OCI-LY3 (cell line): Measurements from ENCODE around the gene CPSF4.

Experiments
- H2AFZ ChIP-seq: fragments of 200-600, 300-600 bp; shearing (Covaris generic); 2 replicates; pipeline ENCODE4 v1.6.0; 2014; ENCODE audit warnings: antibody characterized with exemption, low read depth, low read length
- H3K27ac ChIP-seq: fragments of 200-600, 300-600 bp; sonication (generic); 2 replicates; pipeline ENCODE4 v1.5.1; 2014; ENCODE audit warnings: mild to moderate bottlenecking, low read length, moderate library complexity, mixed read lengths
- H3K27me3 ChIP-seq: fragments of 200-600, 300-600 bp; sonication (generic); 2 replicates; pipeline ENCODE4 v1.6.1; 2014; ENCODE audit warnings: low read depth, low read length, mixed read lengths
- H3K36me3 ChIP-seq: fragments of 200-600, 300-600 bp; sonication (generic); replicated peaks from 2 replicates; pipeline ENCODE3; 2014; ENCODE audit warnings: low read depth, low read length, mixed read lengths
- H3K4me1 ChIP-seq: fragments of 300-600, 200-600 bp; sonication (generic); 2 replicates; pipeline ENCODE4 v1.6.1; 2014; ENCODE audit warnings: low read length, mixed read lengths
- H3K4me2 ChIP-seq: fragments of 200-600, 300-600 bp; sonication (generic); 2 replicates; pipeline ENCODE4 v1.6.1; 2014; ENCODE audit warnings: low read length, mixed read lengths
- H3K4me3 ChIP-seq: fragments of 300-600, 200-600 bp; sonication (generic); 2 replicates; pipeline ENCODE4 v1.5.1; 2014; ENCODE audit warnings: antibody characterized with exemption, mild to moderate bottlenecking, low read length, moderate library complexity
- H3K79me2 ChIP-seq: fragments of 300-600, 200-600 bp; shearing (Covaris generic); 2 replicates; pipeline ENCODE4 v1.6.1; 2014; ENCODE audit warnings: mild to moderate bottlenecking, low read length, mixed read lengths
- H3K9ac ChIP-seq: fragments of 300-600, 200-600 bp; shearing (Covaris generic); 2 replicates; pipeline ENCODE4 v1.6.0; 2014; ENCODE audit warnings: mild to moderate bottlenecking, low read length, moderate library complexity
- H3K9me3 ChIP-seq: fragments of 200-600, 300-600 bp; shearing (Covaris generic); 2 replicates; pipeline ENCODE4 v1.6.1; 2014; ENCODE audit warnings: low read length, mixed read lengths; ENCODE audit not compliant: insufficient read depth
- H4K20me1 ChIP-seq: fragments of 200-600, 300-600 bp; sonication (generic); 2 replicates; pipeline ENCODE4 v1.6.1; 2016; ENCODE audit warnings: low read length, mixed read lengths; ENCODE audit not compliant: insufficient read depth
- EZH2phosphoT487 ChIP-seq: fragments of 200-600 bp; shearing (Covaris generic); IDR thresholded peaks from 2 replicates; pipeline ENCODE4 v1.6.1; 2018; ENCODE audit warnings: antibody characterized with exemption, mixed run types, low read depth
- TF ChIP-seq, protein P1 (sequence below): fragments of 200-600, 300-600 bp; sonication (generic); IDR thresholded peaks from 2 replicates; pipeline ENCODE4 v1.5.1; 2014; ENCODE audit warnings: antibody characterized with exemption, low read length, low read depth

The CPSF4 gene

GRCh38 chr7:99398891-99399445 is 39.8 kb upstream of the CPSF4 start:
- peaks cover 11% of the 10 kb centered on the region for H4K20me1 ChIP-seq
- no peak overlapping the region for H3K27ac ChIP-seq

DNA sequence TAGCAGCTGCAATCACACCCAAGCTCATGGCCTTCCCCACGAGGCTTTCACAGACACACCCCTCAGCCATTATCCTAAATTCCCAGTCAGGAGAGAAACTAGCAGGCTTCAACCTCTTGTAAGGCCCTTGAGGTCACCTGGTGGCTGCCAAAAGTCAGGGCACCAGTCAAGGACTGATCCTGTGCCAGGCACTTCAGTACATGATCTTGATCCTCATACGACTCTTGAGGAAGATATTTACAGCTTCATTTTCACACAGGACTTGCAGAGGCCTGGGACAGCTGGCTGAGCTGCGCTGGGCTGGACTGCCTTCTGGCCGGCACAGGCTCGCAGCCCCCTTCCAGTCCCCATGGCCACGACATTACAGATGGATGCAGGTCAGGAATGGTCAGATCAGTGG is 39.1 kb upstream of the CPSF4 start:
- Histone ChIP-seq H3K9ac (no peak overlapping the region), H3K27me3 (no peaks in the 10 kb centered on the region), H3K27ac (no peak overlapping the region), H3K79me2 (peaks cover 16% of the 10 kb centered on the region), H3K4me3 (no peak overlapping the region), H2AFZ (no peak overlapping the region), H3K9me3 (no peaks in the 10 kb centered on the region), H3K4me2 (no peak overlapping the region), H4K20me1 (peaks cover 11% of the 10 kb centered on the region), H3K4me1 (no peaks in the 10 kb centered on the region), H3K36me3 (peaks cover 69% of the 10 kb centered on the region)
- TF ChIP-seq, protein P1, sequence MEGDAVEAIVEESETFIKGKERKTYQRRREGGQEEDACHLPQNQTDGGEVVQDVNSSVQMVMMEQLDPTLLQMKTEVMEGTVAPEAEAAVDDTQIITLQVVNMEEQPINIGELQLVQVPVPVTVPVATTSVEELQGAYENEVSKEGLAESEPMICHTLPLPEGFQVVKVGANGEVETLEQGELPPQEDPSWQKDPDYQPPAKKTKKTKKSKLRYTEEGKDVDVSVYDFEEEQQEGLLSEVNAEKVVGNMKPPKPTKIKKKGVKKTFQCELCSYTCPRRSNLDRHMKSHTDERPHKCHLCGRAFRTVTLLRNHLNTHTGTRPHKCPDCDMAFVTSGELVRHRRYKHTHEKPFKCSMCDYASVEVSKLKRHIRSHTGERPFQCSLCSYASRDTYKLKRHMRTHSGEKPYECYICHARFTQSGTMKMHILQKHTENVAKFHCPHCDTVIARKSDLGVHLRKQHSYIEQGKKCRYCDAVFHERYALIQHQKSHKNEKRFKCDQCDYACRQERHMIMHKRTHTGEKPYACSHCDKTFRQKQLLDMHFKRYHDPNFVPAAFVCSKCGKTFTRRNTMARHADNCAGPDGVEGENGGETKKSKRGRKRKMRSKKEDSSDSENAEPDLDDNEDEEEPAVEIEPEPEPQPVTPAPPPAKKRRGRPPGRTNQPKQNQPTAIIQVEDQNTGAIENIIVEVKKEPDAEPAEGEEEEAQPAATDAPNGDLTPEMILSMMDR, result no peak
- TF ChIP-seq EZH2phosphoT487, result no peak

More at GRCh38 chr7:99398891-99399445, 39.8 kb upstream of the CPSF4 start:
- H3K4me1 ChIP-seq, result no peaks in the 10 kb centered on the region
- no peak overlapping the region for H3K4me2 ChIP-seq
- no peaks in the 10 kb centered on the region for H3K9me3 ChIP-seq
- peaks cover 67% of the 10 kb centered on the region for H3K36me3 ChIP-seq
- H3K27me3 ChIP-seq, result no peaks in the 10 kb centered on the region
- no peak overlapping the region for H3K4me3 ChIP-seq
- no peak for TF ChIP-seq EZH2phosphoT487
- TF ChIP-seq, protein P1, result no peak
- H3K79me2 ChIP-seq, result peaks cover 10% of the 10 kb centered on the region
- no peak overlapping the region for H2AFZ ChIP-seq
- H3K9ac ChIP-seq, result no peak overlapping the region

- peaks cover 27% of the 10 kb centered on the region for H4K20me1 ChIP-seq
- no peak overlapping the region for H3K9ac ChIP-seq
- H3K36me3 ChIP-seq, result peaks cover 52% of the 10 kb centered on the region
- no peaks in the 10 kb centered on the region for H3K9me3 ChIP-seq
- peaks cover 49% of the 10 kb centered on the region for H3K79me2 ChIP-seq
- no peak overlapping the region for H2AFZ ChIP-seq
- no peak overlapping the region for H3K4me2 ChIP-seq
- TF ChIP-seq, protein P1, result no peak
- no peak for TF ChIP-seq EZH2phosphoT487
- no peaks in the 10 kb centered on the region for H3K27me3 ChIP-seq
- H3K4me3 ChIP-seq, result no peak overlapping the region
- no peak overlapping the region for H3K27ac ChIP-seq
- peaks cover 12% of the 10 kb centered on the region for H3K4me1 ChIP-seq
Observed at GRCh38 chr7:99402854-99403253, 35.9 kb upstream of the CPSF4 start.

- Histone ChIP-seq H3K27me3 (no peaks in the 10 kb centered on the region), H2AFZ (no peak overlapping the region), H3K27ac (no peak overlapping the region), H3K4me3 (no peak overlapping the region), H3K79me2 (peaks cover 58% of the 10 kb centered on the region), H3K4me2 (no peak overlapping the region), H3K36me3 (peaks cover 44% of the 10 kb centered on the region), H4K20me1 (peaks cover 27% of the 10 kb centered on the region), H3K9ac (no peak overlapping the region), H3K9me3 (no peaks in the 10 kb centered on the region), H3K4me1 (peaks cover 12% of the 10 kb centered on the region)
- no peak for TF ChIP-seq EZH2phosphoT487
- TF ChIP-seq, protein P1, result no peak
Observed at GRCh38 chr7:99403764-99404163, 35.0 kb upstream of the CPSF4 start.
